Measurements from ENCODE around the gene FOXP4.
A peak's percentile ranks its signal among the peaks of the same experiment; 100 is the strongest.

FOXP4 gene

DNA sequence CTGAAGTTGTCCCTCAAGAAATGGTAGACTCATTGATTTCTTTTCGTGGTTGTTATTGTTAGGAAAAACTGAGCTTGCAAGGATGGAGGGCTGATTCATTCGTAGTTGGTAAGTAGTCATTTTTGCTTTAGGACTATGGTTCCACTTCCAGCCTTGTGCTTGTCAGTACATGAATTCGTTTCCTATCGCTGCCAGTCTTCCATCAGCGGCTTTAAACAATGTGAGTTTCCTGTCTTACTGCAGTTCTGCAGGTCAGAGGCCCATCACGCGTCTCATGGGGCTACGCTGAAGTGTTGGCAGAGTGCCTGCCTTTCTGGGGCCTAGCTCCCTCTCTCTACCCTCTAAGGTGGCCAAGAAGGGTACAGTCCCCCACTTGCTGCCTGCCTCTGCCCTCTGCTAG is 80.7 kb downstream of the FOXP4 start:
- TF ChIP-seq, protein P1, sequence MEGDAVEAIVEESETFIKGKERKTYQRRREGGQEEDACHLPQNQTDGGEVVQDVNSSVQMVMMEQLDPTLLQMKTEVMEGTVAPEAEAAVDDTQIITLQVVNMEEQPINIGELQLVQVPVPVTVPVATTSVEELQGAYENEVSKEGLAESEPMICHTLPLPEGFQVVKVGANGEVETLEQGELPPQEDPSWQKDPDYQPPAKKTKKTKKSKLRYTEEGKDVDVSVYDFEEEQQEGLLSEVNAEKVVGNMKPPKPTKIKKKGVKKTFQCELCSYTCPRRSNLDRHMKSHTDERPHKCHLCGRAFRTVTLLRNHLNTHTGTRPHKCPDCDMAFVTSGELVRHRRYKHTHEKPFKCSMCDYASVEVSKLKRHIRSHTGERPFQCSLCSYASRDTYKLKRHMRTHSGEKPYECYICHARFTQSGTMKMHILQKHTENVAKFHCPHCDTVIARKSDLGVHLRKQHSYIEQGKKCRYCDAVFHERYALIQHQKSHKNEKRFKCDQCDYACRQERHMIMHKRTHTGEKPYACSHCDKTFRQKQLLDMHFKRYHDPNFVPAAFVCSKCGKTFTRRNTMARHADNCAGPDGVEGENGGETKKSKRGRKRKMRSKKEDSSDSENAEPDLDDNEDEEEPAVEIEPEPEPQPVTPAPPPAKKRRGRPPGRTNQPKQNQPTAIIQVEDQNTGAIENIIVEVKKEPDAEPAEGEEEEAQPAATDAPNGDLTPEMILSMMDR (IDR thresholded peaks at IDR 0.05), result no peak
- H3K9me3 ChIP-seq, result peaks cover 0 to 2% (median 0%) of the 10 kb centered on the region in 3 donors
- intact Hi-C loops (cut with DNase I; ENCODE audit: low total_unique reads), result no loop called here

DNA sequence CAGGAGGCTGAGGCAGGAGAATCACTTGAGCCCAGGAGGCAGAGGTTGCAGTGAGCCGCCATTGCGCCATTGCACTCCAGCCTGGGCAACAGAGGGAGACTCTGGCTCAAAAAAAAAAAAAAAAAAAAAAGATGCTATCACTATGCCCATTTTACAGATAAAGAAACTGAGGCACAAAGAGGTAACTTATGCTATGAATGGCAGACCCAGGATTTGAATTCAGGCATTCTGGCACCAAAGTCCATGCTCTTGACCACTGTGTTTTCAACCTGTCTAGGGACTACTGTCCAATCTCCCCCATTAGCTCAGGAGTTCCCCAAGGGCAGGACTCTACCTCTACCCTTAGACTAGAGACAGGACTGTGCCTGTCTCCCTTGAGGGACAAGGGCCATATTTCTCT is 82.9 kb downstream of the FOXP4 start:
- TF ChIP-seq, protein P1 (IDR thresholded peaks at IDR 0.05), result no peak
- H3K4me1 ChIP-seq, result no peaks in the 10 kb centered on the region
- H3K4me3 ChIP-seq, result no peak overlapping the region
- H3K27ac ChIP-seq, result no peak overlapping the region
- intact Hi-C loops (cut with DNase I; ENCODE audit: low total_unique reads), result no loop called here
- H3K36me3 ChIP-seq, result no peaks in the 10 kb centered on the region
- no peaks in the 10 kb centered on the region for H3K9me3 ChIP-seq
- H3K27me3 ChIP-seq, result peaks cover 0 to 33% of the 10 kb centered on the region in 2 donors
- no peak for DNase-seq

More for the DNA sequence above, 80.7 kb downstream of the FOXP4 start:
- H3K4me3 ChIP-seq, result no peak overlapping the region
- peak in 1 of 2 donors; percentile 33 for DNase-seq
- no peaks in the 10 kb centered on the region for H3K4me1 ChIP-seq
- peaks cover 0 to 32% of the 10 kb centered on the region in 2 donors for H3K27me3 ChIP-seq
- no peak overlapping the region for H3K27ac ChIP-seq
- H3K36me3 ChIP-seq, result no peaks in the 10 kb centered on the region

DNA sequence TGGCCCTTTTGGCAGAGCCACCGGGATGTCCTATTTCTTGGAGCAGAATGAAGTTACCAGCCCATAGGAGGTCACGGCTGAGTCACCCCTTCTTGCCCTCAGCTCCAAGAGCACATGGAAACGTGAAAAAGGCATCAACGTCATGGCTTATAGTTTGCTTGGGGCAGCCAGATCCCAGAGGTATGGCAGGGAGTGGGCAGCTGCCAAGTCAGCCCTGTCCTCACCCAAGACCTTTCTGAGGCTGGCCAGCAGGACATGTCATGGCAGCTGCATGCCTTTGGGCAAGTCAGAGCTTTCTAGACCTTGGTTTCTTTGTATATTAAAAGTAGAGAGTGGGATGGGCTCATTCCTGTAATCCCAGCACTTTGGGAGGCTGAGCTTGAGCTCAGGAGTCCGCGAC is 83.9 kb downstream of the FOXP4 start:
- intact Hi-C loops (cut with DNase I; ENCODE audit: low total_unique reads), result no loop called here
- peak in 1 of 2 donors; percentile 48 for DNase-seq
- Histone ChIP-seq H3K27me3 (peaks cover 0 to 40% of the 10 kb centered on the region in 2 donors), H3K36me3 (no peaks in the 10 kb centered on the region), H3K4me1 (peaks cover 0 to 3% (median 0%) of the 10 kb centered on the region in 4 donors), H3K9me3 (no peaks in the 10 kb centered on the region), H3K4me3 (no peak overlapping the region), H3K27ac (no peak overlapping the region)
- TF ChIP-seq, protein P1 (IDR thresholded peaks at IDR 0.05), result no peak

DNA sequence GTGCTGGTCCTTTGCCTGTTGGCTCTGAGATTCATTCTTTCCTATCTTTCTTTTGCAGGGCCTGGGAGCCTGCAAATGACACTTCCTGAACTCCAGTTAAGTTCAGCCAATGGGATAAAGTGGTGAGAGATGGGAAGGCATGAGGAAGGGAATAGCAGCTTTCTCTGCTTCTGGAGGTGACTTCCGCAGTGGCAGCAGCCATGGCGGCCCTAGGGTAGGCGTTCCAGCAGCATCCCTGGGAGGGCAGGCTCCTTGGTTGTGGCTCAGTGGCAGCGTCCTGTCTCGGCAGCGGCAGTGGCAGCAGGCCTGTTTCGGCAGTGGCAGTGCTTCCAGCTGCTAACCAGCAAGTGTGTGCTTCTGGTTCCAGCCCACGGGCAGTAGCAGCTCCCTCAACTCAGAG is 84.8 kb downstream of the FOXP4 start:
- H3K36me3 ChIP-seq, result no peaks in the 10 kb centered on the region
- no peak overlapping the region for H3K27ac ChIP-seq
- peaks cover 0 to 3% (median 0%) of the 10 kb centered on the region in 4 donors for H3K4me1 ChIP-seq
- intact Hi-C loops (cut with DNase I; ENCODE audit: low total_unique reads), result no loop called here
- no peak overlapping the region for H3K4me3 ChIP-seq
- no peaks in the 10 kb centered on the region for H3K9me3 ChIP-seq
- TF ChIP-seq, protein P1 (IDR thresholded peaks at IDR 0.05), result no peak
- peak in 1 of 2 donors; percentile 32 for DNase-seq
- H3K27me3 ChIP-seq, result peaks cover 0 to 40% of the 10 kb centered on the region in 2 donors

DNA sequence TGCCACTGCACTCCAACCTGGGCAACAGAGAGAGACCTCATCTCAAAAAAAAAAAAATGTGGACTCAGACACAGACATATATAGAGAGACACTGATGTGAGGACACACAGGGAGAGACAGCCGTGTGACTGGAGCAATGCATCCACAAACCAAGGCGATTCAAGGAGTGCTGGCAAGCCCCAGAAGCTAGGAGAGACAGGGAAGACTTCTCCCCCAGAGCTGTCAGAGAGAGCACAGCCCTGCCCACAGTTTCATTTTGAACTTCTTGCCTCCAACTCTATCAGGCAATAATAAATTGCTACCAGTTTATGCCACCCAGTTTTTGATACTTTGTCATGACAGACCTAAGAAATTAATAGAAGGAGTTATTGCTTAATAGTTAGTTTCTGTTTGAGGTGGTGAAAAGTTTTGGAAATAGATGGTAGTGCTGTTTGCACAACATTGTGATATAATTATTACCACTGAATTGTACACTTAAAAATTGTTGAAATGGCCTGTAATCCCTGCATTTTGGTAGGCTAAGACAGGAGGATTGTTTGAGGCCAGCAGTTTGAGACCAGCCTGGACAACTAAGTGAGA is 87.0 kb downstream of the FOXP4 start:
- no peak overlapping the region for H3K4me3 ChIP-seq
- peaks cover 0 to 18% (median 14%) of the 10 kb centered on the region in 4 donors for H3K4me1 ChIP-seq
- H3K36me3 ChIP-seq, result no peaks in the 10 kb centered on the region
- H3K27ac ChIP-seq, result no peak overlapping the region
- no peak for DNase-seq
- H3K27me3 ChIP-seq, result peaks cover 5 to 51% of the 10 kb centered on the region in 2 donors
- TF ChIP-seq, protein P1 (IDR thresholded peaks at IDR 0.05), result no peak
- intact Hi-C loops (cut with DNase I; ENCODE audit: low total_unique reads), result no loop called here
- H3K9me3 ChIP-seq, result no peaks in the 10 kb centered on the region
